Esophagus (tissue), 2 donors: ENCODE measurements around the gene FBXO15. TPM values are rescaled to one million over a fixed set of nuclear protein-coding genes. Genes with fewer than 3 reads are reported as not detected.
A peak's percentile ranks its signal among the peaks of the same experiment; 100 is the strongest.

Experiments used
- H3K27ac ChIP-seq, 2 donors: one replicate each; pipeline ENCODE4 v1.5.1; 2013; ENCODE audit warnings: low read depth in 2 of 2, mild to moderate bottlenecking in 2 of 2, inconsistent platforms in 1 of 2, low read length in 1 of 2, moderate library complexity in 1 of 2
- H3K27me3 ChIP-seq, 2 donors: one replicate each; pipeline ENCODE4 v1.6.1; 2013; ENCODE audit warnings: low read length in 2 of 2, control low read depth in 1 of 2, mild to moderate bottlenecking in 1 of 2; ENCODE audit not compliant: insufficient read depth in 2 of 2, control insufficient read depth in 1 of 2
- H3K36me3 ChIP-seq, 2 donors: one replicate each; pipeline ENCODE4 v1.6.1; 2013; ENCODE audit warnings: low read length in 1 of 2; ENCODE audit not compliant: control insufficient read depth in 2 of 2, insufficient read depth in 2 of 2
- H3K4me1 ChIP-seq, 2 donors: one replicate each; pipeline ENCODE4 v1.6.1; 2013; ENCODE audit warnings: low read length in 1 of 2; ENCODE audit not compliant: control insufficient read depth in 2 of 2, insufficient read depth in 2 of 2
- H3K4me3 ChIP-seq, 2 donors: one replicate each; pipeline ENCODE4 v1.5.1; 2013; ENCODE audit warnings: low read length in 2 of 2, mild to moderate bottlenecking in 2 of 2, low read depth in 1 of 2, moderate library complexity in 1 of 2
- H3K9me3 ChIP-seq, 2 donors: one replicate each; pipeline ENCODE4 v1.6.1; 2013; ENCODE audit warnings: mild to moderate bottlenecking in 2 of 2, low read depth in 1 of 2, low read length in 1 of 2, moderate library complexity in 1 of 2; ENCODE audit not compliant: control insufficient read depth in 2 of 2, insufficient read depth in 1 of 2
- WGBS, 2 donors: extraction: QIAGEN DNeasy Blood & Tissue Kit; methylation state at CpG; one replicate each; pipeline ENCODE4 v1.1.7; 2013; 5-methylcytosine and 5-hydroxymethylcytosine counted together
- polyA plus RNA-seq, 2 donors: library from polyadenylated mRNA; stranded (reverse); fragments of 200-250 nt; gene quantifications; one replicate each; pipeline ENCODE4 v1.2.3, GENCODE V29; 2013
- donor health status: healthy with polysubstance abuse.
- donor health status: Bipolar disorder and iron deficiency.

The FBXO15 gene
- polyA plus RNA-seq, 2 donors = 0.16 to 0.41 TPM

DNA sequence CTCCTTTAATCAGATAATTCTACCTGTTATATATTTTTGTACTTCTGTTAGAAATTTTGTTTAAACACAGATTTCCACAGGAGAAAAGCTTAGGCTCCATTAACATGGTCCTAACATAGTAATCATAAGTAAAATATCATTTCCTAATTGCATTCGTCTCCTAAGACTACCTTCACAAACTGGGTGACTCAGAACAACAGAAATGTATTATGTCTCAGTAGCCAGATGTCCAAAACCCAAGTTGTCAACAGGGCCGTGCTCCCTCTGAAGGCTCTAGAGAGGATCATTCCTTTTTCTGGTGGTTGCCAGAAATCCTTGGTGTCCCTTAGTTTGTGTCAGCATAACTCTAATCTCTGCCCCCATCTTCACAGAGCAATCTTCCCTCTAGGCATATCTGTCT, 5.4 kb downstream of the FBXO15 start:
- WGBS, 2 donors = 48 to 59% methylated on average over 2 of the region's 2 CpGs
- no peak overlapping the region for H3K4me3 ChIP-seq
- no peaks in the 10 kb centered on the region for H3K9me3 ChIP-seq

DNA sequence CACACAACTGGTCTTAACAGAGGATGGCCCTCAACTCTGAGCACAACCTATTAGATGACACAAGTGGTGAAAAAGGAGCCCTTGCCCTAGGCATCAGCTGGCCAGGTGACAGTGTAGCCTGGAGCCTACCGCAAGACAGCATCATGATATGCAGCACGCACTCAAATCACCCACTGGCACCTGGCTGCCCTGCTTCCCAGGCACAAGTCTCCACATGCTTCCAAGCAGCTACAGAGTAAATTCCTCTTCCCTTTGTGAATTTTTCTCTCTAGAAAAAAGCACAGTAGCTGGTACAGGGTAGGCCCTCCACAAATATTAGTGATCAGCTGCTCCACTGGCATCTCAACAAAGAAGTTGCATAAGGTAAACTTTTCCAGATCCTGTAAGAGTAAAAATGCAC, 6.0 kb downstream of the FBXO15 start:
- no peak overlapping the region for H3K4me3 ChIP-seq
- WGBS, 2 donors = 62 to 67% methylated on average over 2 of the region's 2 CpGs
- H3K27ac ChIP-seq = no peak overlapping the region
- H3K9me3 ChIP-seq = no peaks in the 10 kb centered on the region
- H3K4me1 ChIP-seq = no peaks in the 10 kb centered on the region
- no peaks in the 10 kb centered on the region for H3K27me3 ChIP-seq
- no peaks in the 10 kb centered on the region for H3K36me3 ChIP-seq

More for the DNA sequence above, 5.4 kb downstream of the FBXO15 start:
- H3K27ac ChIP-seq = peak overlapping the region in 1 of 2 donors; percentile 19
- no peaks in the 10 kb centered on the region for H3K4me1 ChIP-seq
- no peaks in the 10 kb centered on the region for H3K27me3 ChIP-seq
- H3K36me3 ChIP-seq = no peaks in the 10 kb centered on the region

DNA sequence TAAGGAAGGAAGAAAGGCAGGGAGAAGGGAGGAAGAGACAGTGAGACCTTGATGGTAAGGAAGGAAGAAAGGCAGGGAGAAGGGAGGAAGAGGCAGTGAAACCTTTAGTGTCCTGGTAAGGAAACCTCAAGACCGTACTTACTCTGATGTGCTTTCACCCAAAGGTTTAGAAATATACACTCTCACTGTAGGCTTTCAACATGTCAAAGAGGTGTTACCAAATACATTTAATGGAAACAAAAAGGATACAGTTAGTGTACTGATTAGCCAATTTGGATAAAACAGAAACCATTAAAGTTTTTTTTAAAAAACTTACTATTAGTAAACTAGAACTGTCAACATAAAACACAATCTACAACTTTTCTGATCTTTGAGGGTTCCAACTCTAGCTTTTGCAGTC, 7.1 kb downstream of the FBXO15 start:
- Histone ChIP-seq H3K36me3 (no peaks in the 10 kb centered on the region), H3K4me3 (no peak overlapping the region), H3K4me1 (no peaks in the 10 kb centered on the region), H3K27ac (no peak overlapping the region), H3K27me3 (no peaks in the 10 kb centered on the region), H3K9me3 (no peaks in the 10 kb centered on the region)
- WGBS, 2 donors = 50 to 73% methylated on average over 1 of the region's 1 CpG

DNA sequence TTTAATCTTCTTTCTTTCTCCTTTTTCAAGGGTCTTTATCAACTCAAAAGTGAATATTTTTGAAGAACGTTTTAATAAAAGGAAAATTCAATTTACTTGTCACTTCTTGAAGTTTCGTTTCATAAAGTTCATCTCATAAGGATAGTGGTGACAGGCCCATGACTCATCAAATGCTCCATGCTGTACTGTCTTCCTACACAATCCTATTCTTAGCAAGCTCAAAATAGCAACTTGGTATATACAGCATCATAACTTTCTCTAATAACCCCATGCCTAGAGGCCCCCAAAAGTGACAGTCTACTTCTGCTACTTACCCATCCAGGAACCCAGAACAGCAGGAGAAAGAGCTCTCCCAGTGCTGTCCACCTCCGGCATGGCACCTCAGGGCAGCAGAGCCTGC, 7.7 kb downstream of the FBXO15 start:
- H3K4me3 ChIP-seq = no peak overlapping the region
- H3K27ac ChIP-seq = no peak overlapping the region
- no peaks in the 10 kb centered on the region for H3K27me3 ChIP-seq
- H3K36me3 ChIP-seq = no peaks in the 10 kb centered on the region
- H3K4me1 ChIP-seq = no peaks in the 10 kb centered on the region
- WGBS, 2 donors = 41 to 56% methylated on average over 3 of the region's 3 CpGs
- H3K9me3 ChIP-seq = no peaks in the 10 kb centered on the region

DNA sequence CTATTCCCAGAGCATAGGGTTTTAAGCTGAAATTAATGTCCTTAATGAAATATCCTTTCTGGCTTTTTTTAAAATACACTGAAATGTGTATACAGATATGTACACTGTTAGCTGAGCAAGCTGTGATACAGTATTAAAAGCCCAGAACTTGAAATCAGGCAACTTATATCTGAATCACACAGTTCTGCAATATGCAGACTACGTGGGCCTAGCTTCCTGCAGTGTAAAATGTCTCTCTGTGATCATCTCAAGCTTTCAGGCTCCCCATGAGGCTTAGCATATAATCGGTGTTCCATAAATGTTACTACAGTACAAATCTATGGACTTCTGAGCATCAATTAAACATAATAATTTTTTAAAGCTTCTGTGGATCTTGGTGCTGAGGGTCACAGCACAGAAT, 8.2 kb downstream of the FBXO15 start:
- Histone ChIP-seq H3K36me3 (no peaks in the 10 kb centered on the region), H3K4me3 (no peak overlapping the region), H3K27me3 (no peaks in the 10 kb centered on the region), H3K4me1 (no peaks in the 10 kb centered on the region), H3K9me3 (no peaks in the 10 kb centered on the region), H3K27ac (no peak overlapping the region)
- WGBS, 2 donors = 78 to 79% methylated on average over 2 of the region's 2 CpGs

DNA sequence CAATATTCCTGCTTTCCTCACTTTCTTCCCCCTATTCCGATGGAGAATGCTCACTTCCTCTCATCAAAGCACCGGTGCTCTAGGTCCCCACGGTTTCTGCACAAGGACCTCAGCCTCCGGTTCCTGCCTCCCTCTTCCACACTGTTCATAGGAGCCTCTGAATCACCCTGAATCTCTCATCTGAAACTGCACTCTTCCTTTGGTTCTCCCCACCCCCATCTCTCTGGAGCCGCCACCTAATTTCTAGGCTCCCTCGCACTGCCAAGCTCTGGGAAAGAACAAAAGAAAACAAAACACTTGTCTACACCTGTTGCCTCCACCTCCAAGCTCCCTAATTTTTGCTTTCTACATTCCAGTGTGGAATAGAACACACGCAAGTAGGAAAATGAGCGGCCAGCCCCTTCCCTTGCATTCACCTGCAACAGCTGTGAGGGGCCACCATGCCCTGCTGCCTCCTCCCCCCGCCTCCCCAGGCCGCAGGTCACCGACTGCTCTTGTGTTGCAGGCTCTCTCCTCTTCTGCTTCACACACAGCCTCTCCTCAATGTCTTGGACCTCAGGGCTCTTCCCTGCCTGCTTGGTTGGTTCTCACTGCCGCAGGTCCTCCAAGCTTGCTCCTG, 9.6 kb downstream of the FBXO15 start:
- Histone ChIP-seq H3K27me3 (no peaks in the 10 kb centered on the region), H3K36me3 (no peaks in the 10 kb centered on the region), H3K4me3 (no peak overlapping the region), H3K4me1 (no peaks in the 10 kb centered on the region), H3K27ac (no peak overlapping the region), H3K9me3 (no peaks in the 10 kb centered on the region)
- 81% methylated on average over 12 of the region's 12 CpGs for WGBS, 2 donors

DNA sequence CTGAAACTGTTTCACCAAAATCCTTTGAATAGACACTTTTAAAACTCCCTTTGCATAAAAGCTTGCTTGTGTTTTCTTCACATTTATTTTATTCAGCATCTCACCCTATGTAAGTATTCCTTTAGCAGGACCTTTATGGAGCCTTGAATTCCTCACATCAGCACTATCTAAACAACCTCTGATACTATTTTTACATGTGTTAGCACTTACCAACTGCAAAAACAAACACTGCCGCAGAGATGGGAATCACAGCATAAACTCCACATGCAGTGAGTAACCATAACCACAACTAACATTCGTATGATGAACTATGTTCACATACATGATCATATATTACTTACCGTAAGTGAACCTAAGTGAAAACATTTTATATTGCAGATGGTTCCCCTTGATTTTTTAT, 15.4 kb downstream of the FBXO15 start:
- H3K36me3 ChIP-seq = no peaks in the 10 kb centered on the region
- WGBS, 2 donors = 64 to 71% methylated on average over 3 of the region's 3 CpGs

DNA sequence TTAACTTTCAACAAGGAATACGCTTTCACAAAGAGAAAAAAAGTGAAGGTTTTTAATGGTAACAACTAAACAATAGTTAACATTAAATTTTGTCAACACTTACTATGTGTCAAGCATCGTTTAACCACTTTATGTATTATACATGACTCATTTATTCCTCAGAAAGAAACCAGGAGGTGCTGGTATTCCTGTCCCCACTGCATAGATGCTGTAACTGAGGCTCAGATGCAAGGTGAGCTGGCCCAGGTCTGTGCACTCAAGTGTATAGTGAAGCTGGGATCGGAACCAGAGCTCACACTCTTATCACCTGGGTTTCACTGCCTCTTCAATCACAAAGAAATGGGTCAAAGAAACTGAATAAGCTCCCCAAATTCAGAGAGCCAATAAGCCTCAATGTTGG, 16.5 kb downstream of the FBXO15 start:
- Histone ChIP-seq H3K9me3 (no peaks in the 10 kb centered on the region), H3K4me1 (no peaks in the 10 kb centered on the region), H3K27ac (no peak overlapping the region), H3K36me3 (no peaks in the 10 kb centered on the region), H3K4me3 (no peak overlapping the region), H3K27me3 (no peaks in the 10 kb centered on the region)
- WGBS, 2 donors = 87 to 88% methylated on average over 3 of the region's 3 CpGs

More for the DNA sequence above, 15.4 kb downstream of the FBXO15 start:
- Histone ChIP-seq H3K4me3 (no peak overlapping the region), H3K9me3 (no peaks in the 10 kb centered on the region), H3K27me3 (no peaks in the 10 kb centered on the region), H3K4me1 (no peaks in the 10 kb centered on the region), H3K27ac (no peak overlapping the region)

DNA sequence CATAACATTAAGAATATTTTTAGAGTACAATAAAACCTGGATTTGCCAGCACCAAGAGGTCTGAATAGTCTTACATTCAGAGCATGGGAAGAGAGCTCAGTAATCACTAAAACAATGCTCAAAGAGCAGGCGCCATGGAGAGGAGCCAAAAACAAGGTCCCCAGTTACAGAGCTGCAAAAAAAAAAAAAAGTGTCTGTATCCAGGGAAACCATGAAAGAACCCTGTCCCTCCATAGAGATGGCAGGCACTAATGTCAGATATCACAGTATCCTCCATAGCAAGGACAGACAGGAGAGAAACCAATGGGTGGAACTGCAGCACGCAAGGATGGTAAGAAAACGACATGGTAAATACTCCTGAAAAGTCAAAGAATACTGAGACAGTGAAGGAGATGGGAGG, 19.5 kb downstream of the FBXO15 start:
- WGBS, 2 donors = 82 to 83% methylated on average over 3 of the region's 3 CpGs

More for the DNA sequence above, 19.5 kb downstream of the FBXO15 start:
- Histone ChIP-seq H3K9me3 (no peaks in the 10 kb centered on the region), H3K4me1 (no peaks in the 10 kb centered on the region), H3K27ac (no peak overlapping the region), H3K36me3 (no peaks in the 10 kb centered on the region), H3K4me3 (no peak overlapping the region), H3K27me3 (no peaks in the 10 kb centered on the region)
